ENCODE data around the gene SEC14L1.

SEC14L1 gene

DNA sequence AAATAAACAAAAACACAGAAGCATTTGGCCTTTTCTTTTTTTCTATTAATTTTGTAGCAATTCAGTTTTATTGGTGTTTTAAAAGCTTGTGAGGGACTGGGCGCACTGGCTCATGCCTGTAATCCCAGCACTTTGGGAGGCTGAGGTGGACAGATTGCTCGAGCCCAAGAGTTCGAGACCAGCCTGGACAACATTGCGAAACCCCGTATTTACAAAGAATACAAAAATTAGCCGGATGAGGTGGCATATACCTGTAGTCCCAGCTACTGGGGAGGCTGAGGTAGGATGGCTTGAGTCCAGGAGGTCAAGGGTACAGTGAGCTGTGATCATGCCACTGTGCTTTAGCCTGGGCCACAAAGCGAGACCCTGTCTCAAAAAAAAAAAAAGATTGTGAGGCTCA, 53.4 kb downstream of the SEC14L1 start:
- DNase-seq, result no peak

DNA sequence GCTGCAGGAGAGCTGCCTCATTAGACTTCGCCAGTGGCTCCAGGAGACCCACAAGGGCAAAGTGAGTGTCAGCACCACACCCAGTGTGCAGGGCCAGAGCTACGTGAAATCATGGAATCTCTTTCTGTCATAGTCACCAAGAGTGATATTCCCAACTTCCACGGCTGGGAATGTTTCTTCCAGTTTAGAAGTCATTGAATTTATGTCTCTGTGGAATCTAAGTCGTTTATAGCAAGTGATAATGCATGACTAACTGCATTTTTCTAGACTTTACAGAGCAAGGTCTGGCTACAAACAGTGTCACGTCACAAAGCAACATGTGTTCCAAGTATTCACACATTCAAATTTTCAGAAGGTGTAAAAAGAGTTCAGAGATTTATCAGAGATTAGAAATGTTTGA, 55.5 kb downstream of the SEC14L1 start:
- DNase-seq, result peak; percentile 24

- DNase-seq, result no peak
Measured at GRCh38 chr17:77197115-77197514, 56.3 kb downstream of the SEC14L1 start.

DNA sequence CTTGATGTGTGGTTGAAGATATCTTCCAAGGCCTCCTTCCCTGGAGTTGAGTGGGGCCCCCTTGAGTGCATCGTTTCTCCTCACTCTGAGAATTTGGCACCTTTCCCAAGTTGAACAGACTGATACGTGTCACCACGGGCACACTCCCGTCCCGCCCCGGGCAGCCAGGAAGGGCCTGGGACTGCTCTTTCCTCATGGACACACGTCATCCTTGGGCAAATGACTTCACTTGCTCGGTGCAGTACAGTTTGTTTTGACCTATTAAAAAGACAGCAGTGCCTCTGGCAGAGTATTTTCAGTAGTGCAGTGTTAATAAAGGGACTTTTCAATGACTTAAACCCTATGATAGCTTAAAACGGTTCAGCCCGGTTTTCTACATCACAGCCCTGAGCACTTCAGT, 59.9 kb downstream of the SEC14L1 start:
- DNase-seq, result no peak

DNA sequence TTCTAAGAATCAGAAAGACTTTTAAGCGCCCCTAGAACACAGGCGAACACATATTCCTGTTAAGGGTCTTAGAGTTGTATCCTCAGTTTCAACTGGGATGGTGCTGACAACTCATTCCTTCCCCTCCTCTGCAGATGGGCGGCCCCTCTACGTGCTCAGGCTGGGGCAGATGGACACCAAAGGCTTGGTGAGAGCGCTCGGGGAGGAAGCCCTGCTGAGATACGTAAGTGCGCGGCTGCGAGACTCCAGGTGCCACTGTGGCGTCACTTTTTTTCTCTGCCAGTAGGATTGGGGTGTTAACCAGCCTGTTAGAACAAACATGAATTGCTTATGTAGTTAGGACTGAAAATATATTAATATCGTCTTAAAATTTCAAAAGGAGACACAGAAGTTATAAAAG, 62.7 kb downstream of the SEC14L1 start:
- DNase-seq, result no peak

- DNase-seq, result no peak
Measured at GRCh38 chr17:77203846-77204245, 63.1 kb downstream of the SEC14L1 start.

DNA sequence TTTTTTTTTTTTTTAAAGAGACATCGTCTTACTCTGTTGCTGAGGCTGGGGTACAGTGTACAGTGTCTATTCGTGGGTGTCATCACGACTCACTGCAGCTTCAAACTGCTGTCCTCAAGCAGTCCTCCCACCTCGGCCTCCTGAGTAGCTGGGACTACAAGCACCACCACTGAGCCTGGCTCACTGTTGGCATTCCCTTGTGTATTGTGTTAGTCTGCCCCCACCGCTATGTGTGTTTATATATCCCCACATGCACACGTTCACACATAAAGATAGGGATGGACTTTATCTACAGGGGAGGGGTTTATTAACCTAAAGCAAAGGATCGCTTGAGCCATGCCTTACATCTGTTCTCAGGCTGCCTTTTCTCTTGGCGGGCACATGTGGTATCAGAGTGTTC, 63.8 kb downstream of the SEC14L1 start:
- no peak for DNase-seq

- no peak for DNase-seq
Measured at GRCh38 chr17:77205396-77206125, 64.8 kb downstream of the SEC14L1 start.

DNA sequence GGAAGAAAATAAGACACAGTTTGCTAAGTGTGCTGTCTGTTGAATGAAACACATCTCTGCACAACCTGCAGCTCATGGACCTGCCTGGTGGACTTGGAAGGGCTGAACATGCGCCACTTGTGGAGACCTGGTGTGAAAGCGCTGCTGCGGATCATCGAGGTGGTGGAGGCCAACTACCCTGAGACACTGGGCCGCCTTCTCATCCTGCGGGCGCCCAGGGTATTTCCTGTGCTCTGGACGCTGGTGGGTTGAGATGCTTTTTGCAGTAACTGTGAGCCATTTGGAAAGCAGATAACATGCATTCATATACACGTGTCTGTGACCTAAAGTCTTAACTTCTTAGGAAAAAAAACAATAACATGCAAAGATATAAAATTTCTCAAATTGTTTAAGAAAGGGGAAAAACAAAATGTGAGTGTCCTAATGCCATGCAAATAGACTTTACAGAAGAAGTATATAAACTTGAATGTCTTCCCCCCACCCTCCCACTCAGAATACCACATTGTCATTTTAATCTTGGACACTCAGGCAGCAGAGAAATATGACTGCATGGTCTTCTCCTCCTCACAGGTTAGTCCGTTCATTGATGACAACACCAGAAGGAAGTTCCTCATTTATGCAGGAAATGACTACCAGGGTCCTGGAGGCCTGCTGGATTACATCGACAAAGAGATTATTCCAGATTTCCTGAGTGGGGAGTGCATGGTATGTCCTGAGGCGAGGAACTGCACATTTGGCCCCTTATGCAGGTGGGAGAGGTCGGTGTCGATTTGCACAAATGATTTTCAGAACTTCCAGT, 65.6 kb downstream of the SEC14L1 start:
- DNase-seq, result peak; percentile 17

- no peak for DNase-seq
Measured at GRCh38 chr17:77207689-77208216, 67.0 kb downstream of the SEC14L1 start.

GRCh38 chr17:77208217-77208808, 67.5 kb downstream of the SEC14L1 start:
- DNase-seq, result peak; percentile 27

DNA sequence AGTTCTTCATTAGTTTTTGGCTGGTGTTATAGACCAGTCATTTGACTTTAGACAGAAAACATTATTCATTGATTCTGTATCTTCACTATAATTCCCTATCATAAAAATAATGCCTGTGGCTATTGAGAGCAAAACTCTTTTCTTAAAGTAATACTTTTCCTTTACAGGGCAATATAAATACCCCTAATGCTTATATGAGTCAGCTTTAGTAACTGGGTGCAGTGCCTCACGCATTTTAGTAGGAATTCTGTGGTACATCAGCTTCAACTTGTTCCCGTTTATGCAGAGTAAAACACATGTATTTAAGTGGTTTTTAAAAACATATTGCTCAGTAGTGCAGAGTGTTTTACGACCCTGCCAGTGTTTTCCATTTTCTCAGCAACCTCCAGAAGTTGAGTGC, 68.1 kb downstream of the SEC14L1 start:
- peak; percentile 46 for DNase-seq

DNA sequence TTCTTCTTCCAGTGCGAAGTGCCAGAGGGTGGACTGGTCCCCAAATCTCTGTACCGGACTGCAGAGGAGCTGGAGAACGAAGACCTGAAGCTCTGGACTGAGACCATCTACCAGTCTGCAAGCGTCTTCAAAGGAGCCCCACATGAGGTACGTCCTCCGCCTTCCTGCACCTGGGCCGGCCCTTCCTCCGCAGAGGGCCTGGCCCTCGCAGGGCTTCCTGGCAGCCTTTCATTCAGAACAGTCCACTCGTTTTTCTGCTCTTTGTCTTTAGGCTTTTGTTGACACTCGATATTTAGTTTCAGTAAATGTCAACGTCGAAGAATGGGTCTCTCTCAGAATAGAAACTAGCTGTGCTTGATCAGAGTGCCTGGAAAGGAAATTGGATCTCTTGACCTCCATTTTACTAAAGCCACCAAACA, 68.6 kb downstream of the SEC14L1 start:
- no peak for DNase-seq

GRCh38 chr17:77210331-77210730, 69.6 kb downstream of the SEC14L1 start:
- DNase-seq, result no peak

DNA sequence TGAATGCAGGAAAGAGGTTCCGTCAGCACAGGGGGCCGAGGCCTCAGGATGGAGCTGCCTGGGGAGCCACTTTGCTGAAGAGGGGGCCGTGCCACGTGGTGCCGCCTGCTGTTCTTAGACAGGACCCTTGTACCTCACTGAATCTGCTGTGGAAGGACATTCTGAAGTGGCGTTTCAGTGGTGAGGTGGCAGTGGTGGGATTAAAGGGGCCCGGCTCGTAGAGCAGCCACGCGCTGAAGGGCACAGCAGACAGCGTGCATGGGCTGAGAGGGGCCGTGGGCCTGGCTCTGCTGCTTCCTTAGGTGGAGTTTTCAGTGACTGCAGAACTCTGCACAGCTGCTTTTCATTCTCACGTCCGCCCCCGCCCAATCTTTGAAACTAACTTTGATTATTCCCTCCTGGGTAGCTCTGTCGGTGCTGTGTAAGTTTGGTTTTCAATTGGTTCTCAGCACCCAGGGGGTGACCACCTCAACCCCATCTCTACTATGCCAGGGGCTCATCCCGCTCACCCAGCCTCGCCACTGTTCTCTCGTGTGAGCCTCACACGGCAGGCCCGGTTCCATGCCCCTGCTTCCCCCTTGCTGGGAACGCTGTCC, 70.3 kb downstream of the SEC14L1 start:
- DNase-seq, result no peak

DNA sequence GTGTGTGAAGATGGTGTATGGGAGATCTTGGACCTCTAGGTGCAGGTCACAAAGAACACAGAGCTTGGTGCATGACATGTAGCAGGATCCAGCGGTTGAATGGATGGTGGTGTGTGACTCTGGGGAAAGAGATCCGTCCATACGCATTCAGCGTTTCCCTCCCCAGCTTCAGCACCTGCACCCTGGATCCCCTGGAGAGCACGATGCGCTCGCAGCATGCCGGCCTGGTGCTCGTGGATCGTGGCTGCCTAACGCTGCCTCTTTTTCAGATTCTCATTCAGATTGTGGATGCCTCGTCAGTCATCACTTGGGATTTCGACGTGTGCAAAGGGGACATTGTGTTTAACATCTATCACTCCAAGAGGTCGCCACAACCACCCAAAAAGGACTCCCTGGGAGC, 70.9 kb downstream of the SEC14L1 start:
- DNase-seq, result no peak

- DNase-seq, result no peak
Measured at GRCh38 chr17:77212081-77212832, 71.5 kb downstream of the SEC14L1 start.

DNA sequence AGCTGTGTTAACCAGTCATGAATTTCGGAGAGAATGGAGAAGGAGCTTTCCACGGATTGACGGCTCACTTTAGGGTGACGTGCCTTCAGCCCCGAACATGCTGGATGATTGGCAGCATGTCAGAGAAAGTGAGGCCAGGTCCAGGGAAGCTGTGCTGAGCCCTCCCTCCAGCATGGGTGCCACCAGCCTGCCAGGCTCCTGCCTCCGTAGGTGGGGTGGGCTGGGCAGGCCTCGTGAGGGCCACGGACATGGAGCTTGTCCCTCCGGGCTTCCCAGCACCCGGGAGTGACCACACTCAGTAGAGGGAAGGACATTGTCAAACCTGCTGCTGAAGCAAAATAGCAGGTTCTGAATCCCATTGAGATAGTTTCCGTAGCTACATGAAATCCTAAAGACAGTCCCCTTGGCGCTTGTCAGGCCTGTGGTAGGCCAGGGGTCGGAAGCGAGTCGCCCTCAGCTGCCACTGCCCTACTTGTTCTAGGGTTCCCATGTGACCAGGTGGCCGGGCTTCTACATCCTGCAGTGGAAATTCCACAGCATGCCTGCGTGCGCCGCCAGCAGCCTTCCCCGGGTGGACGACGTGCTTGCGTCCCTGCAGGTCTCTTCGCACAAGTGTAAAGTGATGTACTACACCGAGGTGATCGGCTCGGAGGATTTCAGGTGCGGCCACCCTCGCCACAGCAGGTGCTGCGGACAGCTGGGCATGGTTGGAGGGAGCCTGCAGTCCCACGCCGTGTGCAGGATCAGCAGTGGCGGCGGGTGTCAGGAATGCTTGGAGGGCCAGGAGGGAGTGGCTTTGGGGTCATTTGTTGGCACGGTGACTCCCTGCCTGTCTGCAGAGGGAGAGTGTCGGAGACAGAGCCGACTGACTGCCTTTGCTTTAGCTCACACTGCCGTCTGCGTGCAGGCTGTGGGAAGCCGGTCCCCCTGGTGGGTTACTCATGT, 72.3 kb downstream of the SEC14L1 start:
- no peak for DNase-seq

DNA sequence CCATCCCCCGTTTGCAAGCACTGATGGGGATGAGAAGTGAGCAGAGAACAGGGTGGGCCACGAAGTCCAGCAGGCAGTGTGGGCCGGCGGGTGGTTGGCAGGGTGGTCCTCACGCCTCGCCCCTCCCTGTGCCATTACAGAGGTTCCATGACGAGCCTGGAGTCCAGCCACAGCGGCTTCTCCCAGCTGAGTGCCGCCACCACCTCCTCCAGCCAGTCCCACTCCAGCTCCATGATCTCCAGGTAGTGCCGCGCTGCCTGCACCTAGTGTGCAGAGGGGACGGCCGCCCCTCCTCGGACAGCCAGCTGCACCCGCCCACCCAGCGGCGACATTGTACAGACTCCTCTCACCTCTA, 73.0 kb downstream of the SEC14L1 start:
- no peak for DNase-seq

DNA sequence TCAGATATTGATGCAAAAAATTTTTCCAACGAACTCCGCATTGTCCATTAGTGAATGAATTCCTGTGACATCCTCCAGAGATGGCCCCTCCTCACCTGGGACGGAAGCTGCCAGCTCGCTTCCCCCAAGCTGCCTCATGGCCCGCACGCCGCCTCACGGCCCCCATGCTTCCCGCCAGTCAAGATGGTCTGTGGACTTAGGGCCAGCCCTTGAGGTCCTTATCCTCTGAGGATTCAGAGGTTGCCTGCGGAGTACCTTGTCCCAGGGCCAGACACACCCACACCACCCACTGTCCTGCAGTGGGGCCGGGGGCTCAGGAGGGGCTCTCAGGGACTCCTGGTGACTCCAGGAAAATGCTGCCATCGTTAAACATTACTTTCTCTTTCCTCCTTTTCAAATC, 73.6 kb downstream of the SEC14L1 start:
- no peak for DNase-seq

DNA sequence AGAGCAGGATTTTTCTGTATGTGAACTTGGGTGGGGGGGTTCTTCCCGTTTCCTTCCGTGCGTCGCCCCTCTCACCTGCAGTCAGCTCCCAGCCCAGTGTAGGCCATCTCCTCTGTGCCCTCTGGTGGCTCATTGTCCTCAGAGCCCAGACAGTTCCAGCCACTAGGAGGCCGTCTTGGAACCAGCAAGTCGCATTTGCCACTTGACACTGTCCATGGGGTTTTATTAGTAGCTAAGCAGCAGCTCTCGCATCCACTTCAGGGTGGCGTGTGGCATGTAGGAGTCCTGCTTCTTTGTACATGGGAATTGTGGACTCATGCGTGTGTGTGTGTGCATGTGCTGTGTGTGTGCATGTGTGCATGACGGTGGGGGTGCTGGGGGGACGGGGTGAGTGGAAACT, 74.0 kb downstream of the SEC14L1 start:
- peak; percentile 37 for DNase-seq

DNA sequence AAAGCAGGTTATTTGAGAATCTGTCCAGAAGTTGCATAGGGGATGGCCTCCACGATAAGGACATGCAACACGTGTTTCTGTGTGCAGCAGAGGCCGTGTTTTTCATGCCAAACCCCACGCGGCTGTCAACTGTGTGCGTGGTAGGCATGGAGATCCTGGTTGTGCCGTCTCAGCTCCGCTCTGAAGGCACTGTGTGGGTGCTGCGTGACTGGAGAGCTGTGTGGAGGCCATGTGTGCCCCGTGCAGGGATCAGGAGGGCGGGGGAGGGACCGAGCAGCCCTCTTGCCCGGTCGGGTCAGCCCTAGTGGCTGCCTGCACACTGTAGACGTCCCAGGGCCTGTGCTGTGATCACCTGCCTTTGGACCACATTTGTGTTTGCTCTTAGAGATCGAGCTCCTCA, 74.5 kb downstream of the SEC14L1 start:
- no peak for DNase-seq

Data from fibroblast of skin of right quadriceps (primary cell).